ENCODE data around the gene CNKSR3.
"Not testable (repeated sequence)": the region's sequence is repeated elsewhere in the genome, so short reads cannot be mapped to it uniquely, and the experiment has no call there.

CNKSR3 gene

DNA sequence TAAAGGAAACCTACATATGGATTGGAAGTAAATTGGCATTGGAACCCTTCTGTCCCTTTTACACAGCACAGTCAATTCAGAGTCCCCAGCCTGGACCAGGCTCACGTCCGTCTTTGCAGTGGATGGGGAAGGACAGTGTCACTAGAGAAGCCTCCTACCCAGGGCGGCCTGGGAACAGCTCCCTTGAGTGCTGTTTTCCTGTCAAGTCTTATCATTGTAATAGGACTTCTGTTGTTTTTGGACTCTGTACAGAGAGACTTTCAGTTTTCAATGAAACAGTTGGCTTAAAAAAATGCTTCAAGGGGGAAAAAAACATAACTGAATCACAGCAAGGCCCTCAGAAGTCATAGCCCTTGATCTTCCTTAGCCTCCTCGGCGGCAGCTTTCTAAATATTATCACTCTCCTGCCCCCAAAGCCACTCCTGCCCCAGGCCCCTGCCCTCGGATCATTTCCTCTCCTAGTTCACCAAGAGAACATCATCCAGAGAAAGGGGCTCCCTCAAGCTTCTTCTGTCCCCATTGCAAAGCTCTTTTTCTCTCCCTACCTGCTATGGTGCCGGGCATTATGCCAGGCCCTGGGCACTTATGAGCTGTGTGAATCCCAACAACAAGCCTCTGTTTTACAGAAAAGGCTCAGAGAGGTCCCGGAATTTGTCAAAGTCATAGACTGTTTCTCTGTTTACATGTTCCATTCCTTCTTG, 37.8 kb upstream of the CNKSR3 start:
- no peak overlapping the region for H3K4me3 ChIP-seq (ENCODE audit: low read length)
- DNase-seq (ENCODE audit: low read depth) = peak; percentile 2
- TF ChIP-seq, protein P1, sequence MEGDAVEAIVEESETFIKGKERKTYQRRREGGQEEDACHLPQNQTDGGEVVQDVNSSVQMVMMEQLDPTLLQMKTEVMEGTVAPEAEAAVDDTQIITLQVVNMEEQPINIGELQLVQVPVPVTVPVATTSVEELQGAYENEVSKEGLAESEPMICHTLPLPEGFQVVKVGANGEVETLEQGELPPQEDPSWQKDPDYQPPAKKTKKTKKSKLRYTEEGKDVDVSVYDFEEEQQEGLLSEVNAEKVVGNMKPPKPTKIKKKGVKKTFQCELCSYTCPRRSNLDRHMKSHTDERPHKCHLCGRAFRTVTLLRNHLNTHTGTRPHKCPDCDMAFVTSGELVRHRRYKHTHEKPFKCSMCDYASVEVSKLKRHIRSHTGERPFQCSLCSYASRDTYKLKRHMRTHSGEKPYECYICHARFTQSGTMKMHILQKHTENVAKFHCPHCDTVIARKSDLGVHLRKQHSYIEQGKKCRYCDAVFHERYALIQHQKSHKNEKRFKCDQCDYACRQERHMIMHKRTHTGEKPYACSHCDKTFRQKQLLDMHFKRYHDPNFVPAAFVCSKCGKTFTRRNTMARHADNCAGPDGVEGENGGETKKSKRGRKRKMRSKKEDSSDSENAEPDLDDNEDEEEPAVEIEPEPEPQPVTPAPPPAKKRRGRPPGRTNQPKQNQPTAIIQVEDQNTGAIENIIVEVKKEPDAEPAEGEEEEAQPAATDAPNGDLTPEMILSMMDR (conservative IDR thresholded peaks at IDR 0.05; ENCODE audit: low read length) = no peak

DNA sequence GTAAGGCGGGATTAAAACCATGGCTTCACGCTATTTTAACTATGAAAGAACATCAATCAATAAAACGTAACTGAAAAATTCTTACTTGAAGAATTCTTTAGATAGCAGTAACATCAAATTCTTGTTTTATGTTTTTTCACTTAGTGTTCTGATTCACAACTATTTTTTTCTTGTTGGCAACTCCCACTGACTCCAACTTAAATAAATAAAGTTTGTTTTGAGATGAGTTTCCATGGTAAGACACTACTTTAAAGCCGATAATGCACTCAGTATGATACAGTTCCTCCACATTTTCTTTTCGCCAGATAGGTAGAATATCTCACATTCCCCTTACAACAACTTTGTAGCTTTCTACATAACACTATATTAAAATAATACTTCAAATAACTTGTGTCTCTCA, 33.1 kb upstream of the CNKSR3 start:
- no peak overlapping the region for H3K4me3 ChIP-seq (ENCODE audit: low read length)
- DNase-seq (ENCODE audit: low read depth) = no peak
- TF ChIP-seq, protein P1 (conservative IDR thresholded peaks at IDR 0.05; ENCODE audit: low read length) = no peak

DNA sequence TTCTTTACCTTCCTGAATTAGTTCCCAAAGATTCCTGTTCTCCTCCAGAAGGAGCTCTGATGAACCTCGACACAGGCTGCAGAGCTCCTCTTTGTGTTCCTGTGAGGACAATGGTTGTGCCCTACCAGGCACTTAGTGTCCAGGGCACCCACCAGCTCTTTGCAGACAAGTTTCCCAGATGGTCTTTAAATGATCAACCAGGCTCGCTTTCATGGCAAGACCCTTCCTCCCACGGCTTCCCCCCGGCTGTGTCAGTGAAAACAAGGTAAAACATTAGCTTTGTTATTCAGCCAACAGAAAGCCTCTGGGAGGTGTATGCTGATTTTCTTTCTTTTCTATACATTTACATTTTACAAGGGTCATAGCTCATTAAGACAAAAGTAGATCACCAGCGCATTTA, 32.3 kb upstream of the CNKSR3 start:
- no peak overlapping the region for H3K4me3 ChIP-seq (ENCODE audit: low read length)
- no peak for DNase-seq (ENCODE audit: low read depth)
- TF ChIP-seq, protein P1 (conservative IDR thresholded peaks at IDR 0.05; ENCODE audit: low read length) = no peak

DNA sequence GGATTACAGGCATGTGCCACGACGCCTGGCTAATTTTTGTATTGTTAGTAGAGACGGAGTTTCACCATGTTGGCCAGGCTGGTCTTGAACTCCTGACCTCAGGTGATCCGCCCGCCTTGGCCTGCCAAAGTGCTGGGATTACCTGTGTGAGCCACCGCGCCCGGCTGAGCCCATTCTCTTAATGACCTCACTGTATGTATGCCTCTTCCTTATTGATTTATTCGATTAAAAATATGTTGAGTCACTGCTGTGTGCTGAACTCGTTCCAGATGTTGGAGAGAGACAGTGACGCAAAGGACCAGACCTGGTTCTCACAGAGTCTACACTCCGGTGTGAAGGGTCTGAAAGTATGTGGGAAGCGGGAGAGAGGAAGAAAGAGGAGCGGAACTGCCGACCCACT, 31.4 kb upstream of the CNKSR3 start:
- not testable (repeated sequence) for H3K4me3 ChIP-seq (ENCODE audit: low read length); DNase-seq (ENCODE audit: low read depth)

DNA sequence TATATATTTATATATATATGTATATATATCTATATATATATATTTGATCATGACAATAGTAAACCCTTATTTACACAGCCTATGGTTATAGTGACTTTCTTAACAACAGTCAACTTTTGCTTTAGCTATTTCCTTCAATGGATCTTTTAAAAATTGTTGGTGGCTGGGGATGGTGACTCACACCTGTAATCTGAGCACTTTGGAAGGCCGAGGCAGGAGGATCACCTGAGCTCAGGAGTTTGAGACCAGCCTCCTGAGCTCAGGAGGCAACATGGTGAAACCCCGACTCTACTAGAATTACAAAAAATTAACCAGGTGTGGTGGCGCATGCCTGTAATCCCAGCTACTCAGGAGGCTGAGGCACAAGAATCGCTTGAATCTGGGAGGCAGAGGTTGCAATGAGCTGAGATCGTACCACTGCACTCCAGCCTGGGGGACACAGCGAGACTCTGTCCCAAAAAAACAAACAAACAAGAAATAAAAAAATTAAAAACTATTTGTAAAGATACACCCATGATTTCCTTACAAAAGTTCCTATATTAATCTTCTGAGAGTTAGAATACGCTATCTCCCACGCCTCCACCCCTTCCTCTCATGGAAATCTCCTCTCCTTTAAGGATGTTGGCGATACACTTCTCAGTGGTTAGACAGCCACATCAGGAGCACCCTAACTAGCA, 29.2 kb upstream of the CNKSR3 start:
- H3K4me3 ChIP-seq (ENCODE audit: low read length) = no peak overlapping the region
- TF ChIP-seq, protein P1 (conservative IDR thresholded peaks at IDR 0.05; ENCODE audit: low read length) = no peak
- DNase-seq (ENCODE audit: low read depth) = no peak

DNA sequence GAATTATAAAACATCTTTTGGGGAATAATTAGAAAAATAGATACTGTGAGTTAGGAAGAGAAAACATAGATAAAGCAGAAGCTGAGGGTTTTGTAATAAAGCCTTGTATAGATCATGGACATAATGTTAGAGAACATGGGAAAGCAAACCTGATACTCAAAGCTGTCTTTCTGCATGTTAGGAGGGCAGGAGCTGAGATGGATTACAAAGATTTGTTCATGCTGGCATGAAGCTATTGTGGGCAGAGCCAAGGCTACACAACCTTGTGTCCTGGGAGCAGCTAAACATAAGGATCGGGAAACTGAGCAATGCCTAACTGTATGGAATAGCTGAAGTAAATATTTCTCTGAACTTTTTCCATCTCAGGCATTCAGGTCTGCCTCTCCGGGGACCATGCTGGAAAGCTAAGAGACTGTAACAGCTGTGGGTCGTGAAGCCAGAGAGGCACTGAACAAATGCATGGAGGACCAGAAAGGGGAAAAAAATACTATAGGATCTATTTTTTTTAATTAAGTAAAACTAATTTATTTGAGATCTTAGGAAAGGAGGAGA, 28.2 kb upstream of the CNKSR3 start:
- no peak for DNase-seq (ENCODE audit: low read depth)
- TF ChIP-seq, protein P1 (conservative IDR thresholded peaks at IDR 0.05; ENCODE audit: low read length) = no peak
- no peak overlapping the region for H3K4me3 ChIP-seq (ENCODE audit: low read length)

DNA sequence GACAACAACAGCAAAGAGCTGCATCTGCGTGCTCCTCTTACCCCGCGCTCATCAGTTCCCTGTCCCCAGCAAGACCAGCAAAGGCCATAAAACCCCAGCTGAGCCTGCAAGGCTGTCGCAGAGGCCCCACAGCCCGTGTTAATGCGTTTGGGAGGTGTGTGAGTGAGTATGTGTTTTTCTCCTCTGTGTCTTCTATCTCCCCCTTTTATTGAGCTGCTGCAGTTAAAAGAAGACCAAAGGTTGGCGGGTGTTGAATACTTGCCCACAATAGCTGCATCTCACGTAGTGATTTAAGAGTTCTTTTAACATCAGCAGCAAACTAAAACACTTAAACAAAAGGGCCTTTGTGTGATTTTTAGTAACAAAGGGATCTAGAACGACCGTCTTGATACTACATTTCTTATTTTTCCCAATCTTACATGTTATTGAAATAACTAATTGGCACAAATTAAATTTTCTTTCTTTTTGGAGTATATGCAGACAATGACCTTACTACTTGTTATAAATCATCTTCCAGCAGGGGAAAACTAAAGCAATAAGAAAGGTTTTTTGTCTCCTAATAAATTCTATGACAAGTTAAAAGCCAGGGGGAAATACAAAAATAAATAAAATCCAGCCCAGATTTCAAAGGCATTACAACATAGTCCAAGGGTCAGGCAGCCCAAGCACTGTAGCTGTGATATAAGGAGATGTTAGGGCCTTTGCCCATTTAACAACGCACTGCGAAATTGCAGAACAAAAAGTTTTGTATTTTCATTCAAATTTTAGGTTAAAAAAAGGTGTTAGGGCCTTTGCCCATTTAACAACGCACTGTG, 27.2 kb upstream of the CNKSR3 start:
- H3K4me3 ChIP-seq (ENCODE audit: low read length) = no peak overlapping the region
- TF ChIP-seq, protein P1 (conservative IDR thresholded peaks at IDR 0.05; ENCODE audit: low read length) = no peak
- DNase-seq (ENCODE audit: low read depth) = no peak

Data from AG10803 (cell line).